Effector memory CD4-positive, alpha-beta T cell (primary cell): ENCODE measurements around the gene CXCL10.
"Not testable (repeated sequence)": the region's sequence is repeated elsewhere in the genome, so short reads cannot be mapped to it uniquely, and the experiment has no call there.

Experiments used
- DNase-seq, 3 donors: peaks; one replicate each; pipeline ENCODE4 v3.0.0-alpha.2; 2020
- H3K27ac ChIP-seq: 2 replicates; pipeline ENCODE4 v1.7.0; 2013; ENCODE audit warnings: mild to moderate bottlenecking, low read length, moderate library complexity; ENCODE audit not compliant: insufficient read depth, poor library complexity, severe bottlenecking
- H3K27me3 ChIP-seq: replicated peaks from 2 replicates; pipeline ENCODE4 v1.7.0; 2013; ENCODE audit warnings: mild to moderate bottlenecking, low read length; ENCODE audit not compliant: insufficient read depth, control insufficient read depth, poor library complexity, severe bottlenecking
- H3K36me3 ChIP-seq: 2 replicates; pipeline ENCODE4 v1.7.0; 2013; ENCODE audit warnings: mild to moderate bottlenecking, low read length, moderate library complexity; ENCODE audit not compliant: control insufficient read depth, insufficient read depth
- H3K4me1 ChIP-seq: 2 replicates; pipeline ENCODE4 v1.7.0; 2013; ENCODE audit warnings: low read length, mild to moderate bottlenecking; ENCODE audit not compliant: control insufficient read depth, insufficient read depth, poor library complexity, severe bottlenecking
- H3K4me3 ChIP-seq: 2 replicates; pipeline ENCODE4 v1.7.0; 2013; ENCODE audit warnings: low read length, low read depth, mild to moderate bottlenecking; ENCODE audit not compliant: insufficient read depth, poor library complexity, severe bottlenecking
- H3K9me3 ChIP-seq: 2 replicates; pipeline ENCODE4 v1.7.0; 2013; ENCODE audit warnings: mild to moderate bottlenecking, low read length, moderate library complexity; ENCODE audit not compliant: control insufficient read depth

CXCL10 gene

GRCh38 chr4:76055421-76055820 lies 32.1 kb upstream of the CXCL10 start:
- Histone ChIP-seq H3K27ac (no peak overlapping the region), H3K27me3 (no peaks in the 10 kb centered on the region), H3K4me1 (no peaks in the 10 kb centered on the region), H3K36me3 (no peaks in the 10 kb centered on the region), H3K9me3 (no peaks in the 10 kb centered on the region), H3K4me3 (no peak overlapping the region)
- no peak for DNase-seq

- no peak for DNase-seq
- Histone ChIP-seq H3K27ac (no peak overlapping the region), H3K27me3 (no peaks in the 10 kb centered on the region), H3K4me3 (no peak overlapping the region), H3K9me3 (no peaks in the 10 kb centered on the region), H3K36me3 (no peaks in the 10 kb centered on the region), H3K4me1 (no peaks in the 10 kb centered on the region)
Observed at GRCh38 chr4:76055016-76055415, 31.7 kb upstream of the CXCL10 start.

DNA sequence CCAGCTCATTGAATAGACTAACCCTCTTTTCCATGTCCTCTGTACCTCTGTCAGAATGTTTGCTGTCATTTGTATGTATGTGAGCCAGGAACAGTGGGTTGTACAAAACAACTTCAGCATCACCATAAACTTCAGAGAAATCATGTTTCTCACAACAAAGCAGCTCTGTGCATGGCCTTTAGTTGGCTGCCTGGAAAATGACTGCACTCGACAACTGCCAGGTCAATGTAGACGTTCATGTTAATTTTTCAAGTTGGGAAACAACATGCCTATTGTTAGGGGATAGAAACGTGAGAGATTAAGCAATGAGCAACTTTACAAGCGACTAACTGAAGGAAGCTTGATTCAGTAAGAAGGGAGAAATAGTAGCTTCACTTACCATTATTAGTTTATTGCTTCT lies 30.4 kb upstream of the CXCL10 start:
- Histone ChIP-seq H3K27ac (no peak overlapping the region), H3K9me3 (no peaks in the 10 kb centered on the region), H3K27me3 (no peaks in the 10 kb centered on the region), H3K36me3 (no peaks in the 10 kb centered on the region), H3K4me1 (no peaks in the 10 kb centered on the region), H3K4me3 (no peak overlapping the region)
- no peak for DNase-seq

DNA sequence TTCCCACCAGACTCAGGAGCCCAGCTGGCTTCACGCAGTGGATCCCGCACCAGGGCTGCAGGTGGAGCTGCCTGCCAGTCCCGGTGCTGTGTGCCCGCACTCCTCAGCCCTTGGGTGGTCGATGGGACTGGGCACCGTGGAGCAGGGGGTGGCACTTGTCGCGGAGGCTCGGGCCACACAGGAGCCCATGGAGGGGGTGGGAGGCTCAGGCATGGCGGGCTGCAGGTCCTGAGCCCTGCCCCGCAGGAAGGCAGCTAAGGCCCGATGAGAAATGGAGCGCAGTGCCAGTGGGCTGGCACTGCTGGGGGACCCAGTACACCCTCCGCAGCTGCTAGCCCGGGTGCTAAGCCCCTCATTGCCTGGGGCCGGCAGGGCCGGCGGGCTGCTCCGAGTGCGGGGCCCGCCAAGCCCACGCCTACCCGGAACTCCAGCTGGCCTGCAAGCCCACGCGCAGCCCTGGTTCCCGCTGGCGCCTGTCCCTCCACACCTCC lies 27.3 kb upstream of the CXCL10 start:
- not testable (repeated sequence) for H3K4me1 ChIP-seq, H3K9me3 ChIP-seq, H3K4me3 ChIP-seq, H3K27me3 ChIP-seq, DNase-seq, H3K36me3 ChIP-seq, H3K27ac ChIP-seq

DNA sequence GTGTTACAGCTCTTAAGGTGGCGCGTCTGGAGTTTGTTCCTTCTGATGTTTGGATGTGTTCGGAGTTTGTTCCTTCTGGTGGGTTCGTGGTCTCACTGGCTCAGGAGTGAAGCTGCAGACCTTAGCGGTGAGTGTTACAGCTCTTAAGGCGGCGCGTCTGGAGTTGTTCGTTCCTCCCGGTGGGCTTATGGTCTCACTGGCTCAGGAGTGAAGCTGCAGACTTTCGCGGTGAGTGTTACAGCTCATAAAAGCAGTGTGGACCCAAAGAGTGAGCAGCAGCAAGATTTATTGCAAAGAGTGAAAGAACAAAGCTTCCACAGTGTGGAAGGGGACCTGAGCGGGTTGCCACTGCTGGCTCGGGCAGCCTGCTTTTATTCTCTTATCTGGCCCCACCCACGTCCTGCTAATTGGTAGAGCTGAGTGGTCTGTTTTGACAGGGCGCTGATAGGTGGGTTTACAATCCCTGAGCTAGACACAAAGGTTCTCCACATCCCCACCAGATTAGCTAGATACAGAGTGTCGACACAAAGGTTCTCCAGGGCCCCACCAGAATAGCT lies 26.6 kb upstream of the CXCL10 start:
- H3K4me1 ChIP-seq, H3K27ac ChIP-seq, DNase-seq, H3K36me3 ChIP-seq, H3K27me3 ChIP-seq, H3K9me3 ChIP-seq, H3K4me3 ChIP-seq: not testable (repeated sequence)

- not testable (repeated sequence) for H3K27ac ChIP-seq, H3K9me3 ChIP-seq
Observed at GRCh38 chr4:76044686-76045085, 21.4 kb upstream of the CXCL10 start.

GRCh38 chr4:76043306-76043705 lies 20.0 kb upstream of the CXCL10 start:
- DNase-seq, H3K36me3 ChIP-seq: not testable (repeated sequence)

More at GRCh38 chr4:76044686-76045085, 21.4 kb upstream of the CXCL10 start:
- not testable (repeated sequence) for H3K4me3 ChIP-seq, H3K27me3 ChIP-seq, DNase-seq, H3K36me3 ChIP-seq, H3K4me1 ChIP-seq

GRCh38 chr4:76042241-76042998 lies 19.1 kb upstream of the CXCL10 start:
- DNase-seq, H3K9me3 ChIP-seq, H3K27ac ChIP-seq, H3K4me3 ChIP-seq, H3K36me3 ChIP-seq, H3K27me3 ChIP-seq, H3K4me1 ChIP-seq: not testable (repeated sequence)

More at GRCh38 chr4:76043306-76043705, 20.0 kb upstream of the CXCL10 start:
- not testable (repeated sequence) for H3K4me1 ChIP-seq, H3K27me3 ChIP-seq, H3K9me3 ChIP-seq, H3K27ac ChIP-seq, H3K4me3 ChIP-seq

- no peaks in the 10 kb centered on the region for H3K36me3 ChIP-seq
- H3K27ac ChIP-seq: no peak overlapping the region
- no peak for DNase-seq
- no peaks in the 10 kb centered on the region for H3K27me3 ChIP-seq
- H3K4me3 ChIP-seq: no peak overlapping the region
- no peaks in the 10 kb centered on the region for H3K9me3 ChIP-seq
- no peaks in the 10 kb centered on the region for H3K4me1 ChIP-seq
Observed at GRCh38 chr4:76036855-76037254, 13.6 kb upstream of the CXCL10 start.

GRCh38 chr4:76035799-76036380 lies 12.6 kb upstream of the CXCL10 start, which contains the start of gene CXCL11:
Gene CXCL11 (minus strand): TSS chr4:76036070. CDS start chr4:76035987, 83 bp downstream.
- Histone ChIP-seq H3K4me1 (no peaks in the 10 kb centered on the region), H3K27me3 (no peaks in the 10 kb centered on the region), H3K36me3 (no peaks in the 10 kb centered on the region), H3K27ac (no peak within 1 kb of the TSS), H3K9me3 (no peaks in the 10 kb centered on the region), H3K4me3 (no peak within 1 kb of the TSS)
- no peak for DNase-seq
